ENCODE results near the gene COX4I1.

DNA sequence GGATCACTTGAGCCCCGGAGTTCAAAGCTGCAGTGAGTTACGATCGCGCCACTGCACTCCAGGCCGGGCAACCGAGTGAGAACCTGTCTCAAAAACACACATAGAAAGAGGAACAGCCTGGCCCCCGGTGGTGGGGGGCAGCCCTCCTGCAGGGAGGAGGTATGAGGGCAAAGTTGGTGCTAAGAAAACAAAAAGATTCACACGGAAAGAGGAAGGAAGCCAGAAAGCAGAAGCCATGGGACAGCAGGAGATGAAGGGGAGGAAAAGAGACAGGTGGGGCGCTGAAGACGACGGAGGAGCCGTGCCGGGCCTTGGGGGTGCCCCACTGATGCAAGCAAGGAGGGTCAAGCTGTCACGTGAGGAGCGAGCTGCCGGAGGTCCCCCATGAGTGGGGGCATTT is 40.4 kb upstream of the COX4I1 start:
- TF ChIP-seq FOXM1 (IDR thresholded peaks at IDR 0.05; ENCODE audit: borderline replicate concordance) = no peak
- TF ChIP-seq L3MBTL2 (conservative IDR thresholded peaks at IDR 0.05) = no peak

Measured in HEK293T (cell line).